CD4-positive, alpha-beta T cell (primary cell): Measurements from ENCODE around the gene UNC13A. TPM values are rescaled to one million over a fixed set of nuclear protein-coding genes. Genes with fewer than 3 reads are reported as not detected.

Source experiments
- ATAC-seq: fragments of 200-7000 bp; cut with Tn5 transposase; one replicate; pipeline ENCODE4 v1.10.0; 2022; ENCODE audit warnings: mild to moderate bottlenecking; ENCODE audit not compliant: poor library complexity
- CTCF ChIA-PET: fragments of 350-600 bp; sonication (Branson Sonifier 250); formaldehyde crosslinking; loops from one replicate; lab custom pipeline; 2021; ENCODE audit warnings: antibody characterized with exemption, inconsistent platforms; lab: Charles Lee
- POLR2A ChIA-PET: fragments of 350-600 bp; sonication (Branson Sonifier 250); formaldehyde crosslinking; loops from one replicate; lab custom pipeline; 2021; ENCODE audit warnings: antibody characterized with exemption, inconsistent platforms; lab: Charles Lee
- DNase-seq, 14 experiments: peaks; one replicate each; pipeline ENCODE4 v3.0.0-alpha.2; 2013 to 2020; ENCODE audit warnings: mixed read lengths in 2 of 14
- H3K27ac ChIP-seq, 2 donors: one replicate each; pipeline versions ENCODE4 v1.5.1 to v1.7.0; 2013; ENCODE audit warnings: low read length in 2 of 2, low read depth in 1 of 2, mild to moderate bottlenecking in 1 of 2
- H3K27me3 ChIP-seq, 2 experiments: 1 replicate in 1 of 2; 2 replicates in 1 of 2; pipeline versions ENCODE4 v1.6.1 to v1.7.0; 2013; ENCODE audit warnings: low read length in 2 of 2, control low read depth in 1 of 2, mild to moderate bottlenecking in 1 of 2, moderate library complexity in 1 of 2; ENCODE audit not compliant: insufficient read depth in 2 of 2, control insufficient read depth in 1 of 2
- H3K36me3 ChIP-seq: one replicate; pipeline ENCODE4 v1.6.1; 2013; ENCODE audit warnings: low read length, control low read depth; ENCODE audit not compliant: insufficient read depth
- H3K4me1 ChIP-seq: one replicate; pipeline ENCODE4 v1.6.1; 2013; ENCODE audit warnings: low read length, control low read depth; ENCODE audit not compliant: insufficient read depth
- H3K4me3 ChIP-seq: one replicate; pipeline ENCODE4 v1.5.1; 2013; ENCODE audit warnings: mild to moderate bottlenecking, low read length, moderate library complexity
- H3K9me3 ChIP-seq, 2 experiments: 1 replicate in 1 of 2; 2 replicates in 1 of 2; pipeline versions ENCODE4 v1.6.1 to v1.7.0; 2013; ENCODE audit warnings: low read length in 2 of 2, mild to moderate bottlenecking in 2 of 2, control low read depth in 1 of 2, moderate library complexity in 1 of 2; ENCODE audit not compliant: control insufficient read depth in 1 of 2, insufficient read depth in 1 of 2
- H3K27ac Mint-ChIP-seq: one replicate; pipeline ENCODE4 v1.8.0; 2020; ENCODE audit warnings: mixed read lengths
- H3K27me3 Mint-ChIP-seq: one replicate; pipeline ENCODE4 v1.8.0; 2021; ENCODE audit warnings: mixed read lengths
- H3K36me3 Mint-ChIP-seq: one replicate; pipeline ENCODE4 v1.8.0; 2021; ENCODE audit warnings: low read depth, mixed read lengths
- H3K4me1 Mint-ChIP-seq: one replicate; pipeline ENCODE4 v1.8.0; 2021; ENCODE audit warnings: low read depth, mixed read lengths
- H3K4me3 Mint-ChIP-seq: one replicate; pipeline ENCODE4 v1.8.0; 2020; ENCODE audit warnings: mild to moderate bottlenecking, mixed read lengths
- H3K9me3 Mint-ChIP-seq: one replicate; pipeline ENCODE4 v1.8.0; 2020; ENCODE audit warnings: mixed read lengths
- intact Hi-C, 2 experiments: fragments of 100-400 bp; cut with DNase I in 1 of 2; cut with micrococcal nuclease in 1 of 2; formaldehyde crosslinking; loops; one replicate each; pipeline versions ENCODE4 v1.15.1 to v1.9.0; 2023 to 2025; cut with DNase I, micrococcal nuclease
- total RNA-seq, 174 experiments: library from RNA in 2 of 174; stranded (reverse) in 2 of 174; gene quantifications; one replicate each; pipeline ENCODE4 v1.2.3 and lab custom pipeline; 2021 to 2026
- TF ChIP-seq, protein P1 (sequence below): fragments of 200-600 bp; IDR thresholded peaks from one replicate; pipeline ENCODE4 v1.8.0; 2022; ENCODE audit warnings: antibody characterized with exemption, mild to moderate bottlenecking

UNC13A gene
- total RNA-seq, 2 experiments from 2014 or later: 0.11 to 0.14 TPM

DNA sequence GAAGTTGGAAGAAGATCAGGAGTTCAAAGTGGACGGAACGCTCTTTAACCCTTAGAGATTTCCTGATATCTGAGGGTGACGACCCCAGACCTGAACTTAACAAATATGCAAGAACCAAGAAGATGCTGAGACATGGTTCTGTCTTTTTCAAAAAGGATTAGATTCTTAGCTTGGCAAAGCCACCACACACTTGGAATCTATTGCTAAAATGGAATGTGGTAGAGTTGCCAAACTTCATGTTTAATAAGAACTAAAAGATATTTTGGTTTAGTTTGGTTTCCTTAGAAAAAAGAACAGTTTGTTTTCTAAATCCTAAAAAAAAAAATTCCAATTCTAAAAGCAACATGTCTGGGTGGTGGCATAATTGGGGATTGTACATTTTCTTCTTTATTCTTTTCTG is 29.5 kb downstream of the UNC13A start:
- Histone ChIP-seq H3K4me3 (no peak overlapping the region), H3K27me3 (peaks cover 0 to 6% of the 10 kb centered on the region in 2 experiments), H3K9me3 (no peaks in the 10 kb centered on the region), H3K4me1 (no peaks in the 10 kb centered on the region), H3K36me3 (no peaks in the 10 kb centered on the region), H3K27ac (no peak overlapping the region)
- H3K4me3 Mint-ChIP-seq: no peak overlapping the region
- H3K9me3 Mint-ChIP-seq: no peaks in the 10 kb centered on the region
- POLR2A ChIA-PET: no interaction called here
- H3K27ac Mint-ChIP-seq: no peak overlapping the region
- ATAC-seq: no peak
- DNase-seq: no peak
- CTCF ChIA-PET: no interaction called here
- H3K4me1 Mint-ChIP-seq: no peaks in the 10 kb centered on the region
- intact Hi-C loops: no loop called here
- H3K36me3 Mint-ChIP-seq: no peaks in the 10 kb centered on the region
- TF ChIP-seq, protein P1, sequence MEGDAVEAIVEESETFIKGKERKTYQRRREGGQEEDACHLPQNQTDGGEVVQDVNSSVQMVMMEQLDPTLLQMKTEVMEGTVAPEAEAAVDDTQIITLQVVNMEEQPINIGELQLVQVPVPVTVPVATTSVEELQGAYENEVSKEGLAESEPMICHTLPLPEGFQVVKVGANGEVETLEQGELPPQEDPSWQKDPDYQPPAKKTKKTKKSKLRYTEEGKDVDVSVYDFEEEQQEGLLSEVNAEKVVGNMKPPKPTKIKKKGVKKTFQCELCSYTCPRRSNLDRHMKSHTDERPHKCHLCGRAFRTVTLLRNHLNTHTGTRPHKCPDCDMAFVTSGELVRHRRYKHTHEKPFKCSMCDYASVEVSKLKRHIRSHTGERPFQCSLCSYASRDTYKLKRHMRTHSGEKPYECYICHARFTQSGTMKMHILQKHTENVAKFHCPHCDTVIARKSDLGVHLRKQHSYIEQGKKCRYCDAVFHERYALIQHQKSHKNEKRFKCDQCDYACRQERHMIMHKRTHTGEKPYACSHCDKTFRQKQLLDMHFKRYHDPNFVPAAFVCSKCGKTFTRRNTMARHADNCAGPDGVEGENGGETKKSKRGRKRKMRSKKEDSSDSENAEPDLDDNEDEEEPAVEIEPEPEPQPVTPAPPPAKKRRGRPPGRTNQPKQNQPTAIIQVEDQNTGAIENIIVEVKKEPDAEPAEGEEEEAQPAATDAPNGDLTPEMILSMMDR: no peak
- H3K27me3 Mint-ChIP-seq: peaks cover 21% of the 10 kb centered on the region

DNA sequence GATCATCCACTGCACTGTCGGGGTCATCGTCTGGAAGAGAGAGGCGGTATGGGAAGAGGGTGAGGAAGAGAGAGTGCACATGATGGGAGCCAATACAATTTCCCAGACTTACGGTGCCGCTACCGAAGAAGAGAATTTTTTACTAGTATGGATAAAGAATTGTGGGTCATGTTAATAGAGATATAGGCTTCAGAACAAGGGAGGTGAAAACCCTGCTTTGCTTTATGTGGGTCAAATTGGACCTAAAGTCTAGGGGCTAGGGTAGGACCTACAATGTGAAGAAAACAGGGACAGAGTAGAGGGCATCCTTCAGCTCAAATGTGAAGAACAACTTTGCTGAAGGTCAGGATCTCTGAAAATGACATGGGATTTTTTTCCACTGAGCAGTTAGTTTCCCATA is 29.9 kb downstream of the UNC13A start:
- Histone ChIP-seq H3K36me3 (no peaks in the 10 kb centered on the region), H3K27me3 (peaks cover 0 to 6% of the 10 kb centered on the region in 2 experiments), H3K4me3 (no peak overlapping the region), H3K9me3 (no peaks in the 10 kb centered on the region), H3K27ac (no peak overlapping the region), H3K4me1 (no peaks in the 10 kb centered on the region)
- no peaks in the 10 kb centered on the region for H3K36me3 Mint-ChIP-seq
- peaks cover 21% of the 10 kb centered on the region for H3K27me3 Mint-ChIP-seq
- H3K4me3 Mint-ChIP-seq: no peak overlapping the region
- TF ChIP-seq, protein P1: no peak
- no peak for ATAC-seq
- DNase-seq: no peak
- ChIA-PET CTCF (no interaction called here), POLR2A (no interaction called here)
- H3K27ac Mint-ChIP-seq: no peak overlapping the region
- intact Hi-C loops: no loop called here
- no peaks in the 10 kb centered on the region for H3K4me1 Mint-ChIP-seq
- H3K9me3 Mint-ChIP-seq: no peaks in the 10 kb centered on the region

DNA sequence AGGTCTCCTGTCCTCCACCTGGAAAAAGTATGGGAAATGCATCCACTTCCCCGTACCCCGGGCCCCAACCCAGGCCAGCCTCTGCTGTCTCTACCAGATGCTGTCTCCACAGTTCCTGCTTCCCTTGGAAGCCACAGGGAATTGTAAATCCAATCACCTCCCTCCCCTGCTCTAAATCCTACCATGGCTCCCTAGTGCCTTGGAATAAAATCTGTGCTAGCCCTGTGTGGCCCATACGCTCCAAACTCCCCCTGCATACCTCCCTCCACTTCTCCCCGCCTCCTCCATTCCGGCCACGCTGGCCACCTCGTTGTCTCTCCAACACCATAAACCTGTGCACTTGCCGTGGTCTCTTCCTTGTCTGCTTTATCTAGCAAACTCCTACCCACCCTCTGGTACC is 31.2 kb downstream of the UNC13A start:
- peaks cover 21% of the 10 kb centered on the region for H3K27me3 Mint-ChIP-seq
- H3K4me3 ChIP-seq: no peak overlapping the region
- CTCF ChIA-PET: interaction anchor here (0.7 kb wide), 1 partner anchor 44 kb away, joined by 3 read pairs; no protein-coding TSS in a partner anchor
- no peak overlapping the region for H3K27ac Mint-ChIP-seq
- POLR2A ChIA-PET: no interaction called here
- H3K9me3 ChIP-seq: no peaks in the 10 kb centered on the region
- no peaks in the 10 kb centered on the region for H3K4me1 ChIP-seq
- no peaks in the 10 kb centered on the region for H3K4me1 Mint-ChIP-seq
- peaks cover 0 to 6% of the 10 kb centered on the region in 2 experiments for H3K27me3 ChIP-seq
- H3K4me3 Mint-ChIP-seq: no peak overlapping the region
- H3K36me3 Mint-ChIP-seq: no peaks in the 10 kb centered on the region
- no peak overlapping the region for H3K27ac ChIP-seq
- H3K36me3 ChIP-seq: no peaks in the 10 kb centered on the region
- TF ChIP-seq, protein P1: no peak
- no peaks in the 10 kb centered on the region for H3K9me3 Mint-ChIP-seq
- no peak for ATAC-seq
- DNase-seq: no peak
- intact Hi-C loops: no loop called here
